DMS153 (cell line): ENCODE data around the gene UCP1.

Source experiments
- DNase-seq: peaks from one replicate; lab custom pipeline; 2025; lab: John Stamatoyannopoulos, UW

Gene UCP1, protein sequence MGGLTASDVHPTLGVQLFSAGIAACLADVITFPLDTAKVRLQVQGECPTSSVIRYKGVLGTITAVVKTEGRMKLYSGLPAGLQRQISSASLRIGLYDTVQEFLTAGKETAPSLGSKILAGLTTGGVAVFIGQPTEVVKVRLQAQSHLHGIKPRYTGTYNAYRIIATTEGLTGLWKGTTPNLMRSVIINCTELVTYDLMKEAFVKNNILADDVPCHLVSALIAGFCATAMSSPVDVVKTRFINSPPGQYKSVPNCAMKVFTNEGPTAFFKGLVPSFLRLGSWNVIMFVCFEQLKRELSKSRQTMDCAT

DNA sequence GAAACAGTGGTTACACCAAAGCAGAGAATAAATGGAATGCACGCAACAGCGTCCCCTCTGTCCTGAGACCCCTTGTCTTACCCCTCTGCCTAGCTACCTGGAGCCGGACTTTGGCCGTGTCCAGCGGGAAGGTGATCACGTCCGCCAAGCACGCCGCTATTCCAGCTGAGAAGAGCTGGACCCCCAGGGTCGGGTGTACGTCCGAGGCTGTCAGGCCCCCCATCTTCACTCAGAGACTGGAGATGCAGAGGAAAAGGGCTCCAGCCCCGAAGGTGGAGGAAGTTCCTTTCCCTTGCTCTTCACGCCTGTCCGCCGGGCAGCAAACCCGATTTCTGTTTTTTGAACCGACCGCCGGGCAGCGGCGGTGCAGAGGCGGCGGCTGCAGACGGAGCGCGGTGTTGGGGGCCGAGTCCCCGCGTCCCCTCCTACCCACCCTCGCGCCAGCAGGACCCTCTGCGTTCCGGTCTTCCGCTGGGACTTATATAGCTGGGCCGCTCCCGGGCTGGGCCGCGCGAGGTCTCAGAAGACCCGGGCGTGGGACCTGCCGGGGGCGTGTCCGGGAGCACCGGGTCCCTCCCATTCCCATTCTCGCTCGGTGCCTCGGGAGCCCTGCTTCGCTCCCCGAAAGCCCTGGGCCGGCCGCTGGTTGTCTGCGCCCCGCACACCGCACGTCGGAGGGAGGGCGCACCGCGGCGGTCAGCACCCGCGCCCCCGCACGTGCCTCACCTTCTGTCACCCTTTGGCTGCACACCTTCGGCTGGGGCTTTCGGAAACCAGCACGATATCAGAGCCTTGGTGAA, at the start of gene UCP1:
Gene UCP1, minus strand, starts transcription at position 455 of the 800 bp plus-strand sequence. Its CDS starts 232 bp downstream, at position 223.
- no peak for DNase-seq

DNA sequence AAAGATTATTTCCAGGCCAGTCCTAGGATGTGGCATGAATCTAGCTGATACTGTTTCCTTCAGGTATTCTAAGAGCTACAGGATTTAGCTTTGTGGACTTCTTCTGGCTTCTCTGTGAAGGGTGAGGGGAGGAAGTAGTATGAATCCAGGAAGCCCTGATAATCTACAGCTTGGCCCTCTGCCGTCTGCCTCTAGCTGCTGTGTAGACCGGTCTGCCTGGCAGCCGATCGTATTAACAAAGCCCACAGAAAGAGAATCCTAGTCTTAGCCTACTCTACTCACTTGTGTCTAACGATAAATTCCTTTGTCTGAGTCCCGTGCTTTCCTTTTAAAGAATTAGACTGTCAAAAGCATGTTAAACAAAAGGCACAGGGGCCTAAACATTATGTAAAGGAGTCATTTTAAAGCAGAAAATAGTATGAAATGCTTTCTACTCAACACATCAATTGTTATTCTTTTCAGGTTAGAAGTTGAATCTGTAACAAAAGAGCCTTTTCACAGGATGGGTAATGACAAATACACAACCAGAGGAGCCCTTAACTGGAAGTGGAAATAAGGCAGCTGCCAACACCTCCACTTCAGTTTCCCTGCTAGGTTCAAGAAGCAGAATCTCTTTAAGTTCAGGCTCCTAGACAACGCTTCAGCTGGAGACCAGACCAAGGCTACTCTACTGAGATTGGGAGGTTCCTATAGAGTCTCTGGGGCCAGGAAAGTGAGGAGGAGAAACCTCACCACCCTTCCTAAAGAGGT, 48.9 kb upstream of the UCP1 start:
- no peak for DNase-seq

DNA sequence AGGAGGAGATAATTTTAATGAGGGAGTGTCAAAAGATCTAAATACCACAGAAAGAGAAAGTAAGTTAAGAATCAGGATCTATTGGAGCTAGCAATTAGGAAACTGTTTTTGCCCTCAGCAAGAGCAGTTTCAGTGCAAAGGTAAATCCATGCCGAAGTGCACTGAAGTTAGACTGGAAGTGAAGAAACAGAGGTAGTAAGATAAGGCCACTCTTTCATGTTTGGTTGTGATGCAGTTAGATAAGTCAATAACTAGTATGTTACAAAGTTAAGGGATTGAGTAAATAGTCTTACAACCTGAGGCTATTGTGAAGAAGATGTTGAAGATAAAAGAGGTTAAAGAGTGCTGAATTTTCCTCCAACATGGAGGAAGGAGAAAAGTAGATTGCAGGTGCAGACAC, 46.7 kb upstream of the UCP1 start:
- DNase-seq: no peak

DNA sequence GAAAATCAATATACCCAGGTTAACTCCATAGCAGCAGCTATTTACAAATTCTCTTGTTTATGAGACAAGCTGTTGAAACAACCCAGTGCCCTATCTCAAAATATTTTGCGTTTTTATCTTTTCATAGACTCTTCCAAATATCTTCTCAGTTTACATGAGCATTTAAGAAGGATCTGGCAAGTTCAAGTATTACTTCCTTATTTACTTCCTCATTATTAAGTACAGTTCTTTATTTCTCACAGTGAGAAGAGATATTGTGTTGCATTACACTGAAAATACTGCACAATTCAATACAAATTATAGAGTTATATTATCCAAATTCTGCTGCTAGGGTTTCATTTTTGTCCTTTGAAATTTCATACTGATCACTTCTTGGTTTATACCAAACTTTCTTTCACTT, 43.6 kb upstream of the UCP1 start:
- DNase-seq: no peak

DNA sequence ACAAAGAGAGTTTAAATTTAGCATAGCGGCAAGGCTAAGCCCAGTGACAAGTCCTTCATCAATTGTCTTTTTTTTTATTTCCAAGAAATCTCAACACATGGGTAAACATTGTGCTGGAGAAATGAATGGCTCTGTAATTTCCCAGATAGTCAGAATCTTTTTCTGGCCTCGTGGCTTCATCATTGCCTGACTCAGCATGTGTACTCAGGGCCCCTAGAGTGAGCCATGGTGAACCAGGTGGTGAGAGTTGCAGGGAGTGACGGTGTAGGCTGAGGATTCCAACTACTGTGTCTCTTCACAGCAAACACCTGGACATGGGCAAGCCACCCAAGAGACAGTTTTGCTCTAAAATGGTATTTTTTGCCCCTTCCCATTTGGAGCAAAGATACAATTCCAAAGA, 43.1 kb upstream of the UCP1 start:
- DNase-seq: no peak

DNA sequence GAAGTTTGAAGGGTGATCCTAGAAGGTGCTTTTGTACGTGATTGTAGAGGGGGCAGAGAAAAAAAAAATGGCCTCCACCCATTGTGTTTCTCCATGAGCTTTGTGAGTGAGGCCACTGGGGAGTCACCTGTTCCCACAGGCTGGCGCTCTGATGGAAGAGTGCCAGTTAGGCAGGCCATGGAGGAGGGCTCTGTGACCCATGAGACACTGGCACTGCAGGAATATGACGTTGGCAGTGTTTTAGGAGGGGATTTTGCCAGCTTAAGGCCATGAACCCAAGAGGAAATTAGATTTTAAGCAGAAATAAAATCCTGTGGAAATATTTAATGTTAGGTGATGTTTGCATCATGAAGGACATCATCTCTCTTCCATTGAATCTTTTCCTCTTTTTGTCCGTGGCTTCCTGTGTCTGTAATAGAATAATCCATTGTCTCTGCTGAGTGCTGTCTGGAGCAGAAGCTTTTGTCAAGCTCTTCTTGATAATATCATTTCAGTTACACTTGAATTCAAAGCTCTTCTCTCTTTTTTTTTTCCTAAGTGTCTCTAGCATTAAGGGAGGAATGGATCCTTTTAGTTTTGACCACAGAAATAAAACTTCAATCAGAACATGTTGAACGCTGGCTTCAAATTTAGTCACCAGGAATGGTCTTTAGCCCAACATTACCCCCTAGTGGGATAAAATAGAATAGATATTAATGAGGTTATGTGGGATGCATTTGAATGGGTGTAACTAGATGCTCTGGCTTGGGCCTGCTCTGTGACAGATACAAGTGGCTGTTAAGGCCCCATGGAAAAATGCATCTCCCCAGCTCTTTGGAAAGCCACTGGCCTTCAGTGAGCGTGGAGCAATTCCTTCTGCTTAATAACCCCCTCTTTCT, 41.0 kb upstream of the UCP1 start:
- DNase-seq: peak; percentile 81

DNA sequence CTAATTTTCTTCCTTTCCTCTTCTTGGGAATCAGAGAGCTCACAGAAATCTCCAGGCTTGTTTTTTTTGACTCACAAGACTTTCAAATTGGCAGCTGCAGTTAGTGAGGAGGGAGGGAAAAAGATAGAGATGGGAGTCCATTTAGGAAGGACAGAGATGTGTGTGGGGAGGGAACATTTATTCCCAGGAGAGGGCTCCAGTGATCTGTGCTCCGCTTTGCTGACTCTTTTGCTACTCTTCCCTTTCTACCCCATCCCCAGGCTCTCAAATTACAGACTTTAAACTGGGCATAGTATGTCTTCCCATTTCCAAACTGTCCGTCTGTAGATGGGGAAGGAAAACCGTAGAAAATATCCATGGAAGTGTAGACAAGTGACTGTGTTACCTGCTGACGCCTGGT, 39.1 kb upstream of the UCP1 start:
- no peak for DNase-seq

DNA sequence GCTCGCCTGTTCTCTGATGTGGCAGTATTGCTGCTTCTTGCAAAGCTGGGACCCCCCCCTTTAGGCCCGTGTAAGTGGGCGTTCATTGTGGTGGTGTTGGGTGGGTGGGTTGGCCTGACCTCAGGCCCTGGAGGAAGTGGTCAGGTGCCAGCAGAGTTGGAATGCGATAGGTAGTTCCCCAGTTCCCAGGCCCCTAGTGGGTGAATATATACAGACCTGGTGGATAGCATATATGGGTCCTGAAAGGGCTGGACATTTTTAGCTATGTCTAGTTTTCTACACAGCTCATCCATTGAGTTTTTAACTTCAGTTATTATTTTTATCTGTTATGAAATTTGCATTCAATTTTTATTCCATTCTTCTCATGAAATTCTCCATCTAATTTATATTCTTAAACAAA, 35.8 kb upstream of the UCP1 start:
- DNase-seq: no peak

DNA sequence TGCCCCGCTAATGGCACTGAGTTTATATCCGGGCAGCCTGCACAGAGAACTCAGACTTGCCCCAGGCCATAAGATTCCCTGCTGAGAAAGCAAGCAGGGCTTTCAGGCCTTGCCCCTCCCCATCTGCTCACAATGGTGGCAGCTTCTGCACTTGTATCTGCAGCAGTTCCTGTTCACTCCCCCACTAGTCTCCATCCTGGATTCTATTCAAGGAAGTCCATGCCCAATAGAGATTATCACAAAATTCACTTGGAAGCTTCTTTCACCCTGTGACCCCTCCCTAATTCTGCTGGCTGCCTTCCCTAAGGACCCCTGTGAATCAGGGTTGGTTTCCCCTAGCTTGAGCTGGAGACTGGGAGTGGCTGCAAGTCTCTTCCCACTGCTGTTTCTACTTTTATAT, 34.5 kb upstream of the UCP1 start:
- DNase-seq: no peak

DNA sequence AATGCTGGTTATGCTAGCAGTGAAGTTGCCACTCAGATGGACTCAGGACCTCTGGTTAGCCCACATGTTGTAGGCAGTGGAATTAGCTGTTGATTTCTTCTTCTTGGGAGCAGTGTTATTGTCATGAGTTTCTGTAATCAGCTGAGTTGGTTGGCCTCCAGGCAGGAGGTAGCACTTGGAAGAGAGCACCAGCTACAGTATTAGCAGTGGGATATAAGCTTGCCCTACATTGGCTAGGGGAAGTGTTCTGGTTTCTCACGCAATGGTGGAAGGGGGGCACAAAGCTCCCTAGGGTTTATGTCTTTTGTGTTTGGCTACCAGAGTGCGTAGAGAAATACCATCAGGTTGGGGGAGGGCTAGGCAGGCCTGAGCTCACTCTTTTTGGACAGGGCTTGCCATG, 34.0 kb upstream of the UCP1 start:
- DNase-seq: no peak

DNA sequence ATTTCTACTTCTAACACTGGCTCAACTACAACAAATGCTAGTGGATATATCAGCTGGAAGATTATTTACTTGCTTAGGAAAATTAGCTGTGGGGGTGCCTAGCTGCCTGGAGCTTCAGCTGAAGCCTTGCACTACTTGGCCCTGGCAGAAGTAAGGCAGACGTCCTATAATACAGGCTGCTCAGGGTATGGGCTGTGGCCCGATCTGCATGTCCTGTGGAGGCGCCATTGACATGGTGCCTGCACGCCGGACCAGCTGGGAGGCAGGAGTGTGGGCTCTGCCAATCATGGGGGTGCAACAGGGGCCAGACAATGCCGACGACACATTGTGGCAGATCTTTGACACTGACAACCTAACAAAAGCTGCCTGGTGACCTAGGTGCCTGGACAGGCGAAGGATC, 31.6 kb upstream of the UCP1 start:
- no peak for DNase-seq

DNA sequence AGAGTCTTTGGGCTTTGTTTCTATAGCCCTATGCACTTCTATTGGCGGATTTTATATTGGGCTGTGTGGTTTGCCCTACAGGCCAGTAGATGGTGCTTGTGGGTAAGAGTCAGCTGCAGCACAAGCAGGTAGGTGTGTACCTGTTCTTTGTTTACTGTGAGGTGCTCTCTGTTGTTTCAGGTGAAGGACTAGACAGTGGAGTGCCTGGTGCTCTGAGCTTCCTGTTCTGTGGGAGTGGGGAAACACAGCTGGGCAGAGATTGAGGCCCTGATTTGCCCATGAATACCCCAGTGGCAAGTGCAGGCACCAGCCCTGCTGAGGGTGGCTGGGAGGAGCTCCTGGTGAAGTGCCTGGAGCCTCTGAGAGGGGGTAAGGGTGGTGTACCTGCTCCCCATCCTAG, 26.3 kb upstream of the UCP1 start:
- peak; percentile 13 for DNase-seq

DNA sequence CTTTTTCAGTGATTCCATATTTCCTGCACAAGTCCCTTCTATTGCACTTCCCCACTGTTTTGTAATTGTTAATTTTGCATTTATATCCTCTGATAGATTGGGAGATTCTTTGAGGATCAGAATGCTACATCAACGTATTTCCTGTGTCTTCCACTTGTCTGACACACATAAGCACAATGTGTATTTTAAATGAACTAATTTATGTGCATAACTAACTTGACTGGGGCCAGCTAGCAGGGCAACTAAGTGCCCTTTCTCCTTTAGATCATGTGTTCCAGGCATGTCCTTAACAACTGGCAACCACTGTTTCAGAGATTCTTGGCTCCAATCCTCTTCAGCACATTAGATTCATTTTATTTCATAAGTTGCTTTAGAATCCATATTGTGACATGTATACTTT, 15.7 kb upstream of the UCP1 start:
- no peak for DNase-seq

DNA sequence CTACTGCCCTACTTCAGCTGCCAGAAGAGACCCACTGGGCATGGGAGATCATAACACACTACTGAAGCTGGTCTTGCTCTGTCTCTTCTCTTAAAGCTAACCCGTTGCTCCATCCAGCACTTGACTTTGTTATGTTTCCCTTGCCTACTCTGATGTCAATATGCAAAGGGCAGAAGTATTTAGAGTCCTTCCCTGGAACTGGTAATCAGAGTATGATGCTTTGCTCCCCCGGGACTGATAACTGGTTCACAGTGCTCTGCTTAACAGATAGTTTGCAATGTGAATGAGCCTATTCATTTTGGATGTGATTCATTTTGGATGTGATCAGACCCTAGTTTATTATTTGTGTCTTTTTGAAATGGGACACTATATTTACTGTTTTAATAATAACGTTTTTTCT, 12.3 kb upstream of the UCP1 start:
- DNase-seq: peak; percentile 50

DNA sequence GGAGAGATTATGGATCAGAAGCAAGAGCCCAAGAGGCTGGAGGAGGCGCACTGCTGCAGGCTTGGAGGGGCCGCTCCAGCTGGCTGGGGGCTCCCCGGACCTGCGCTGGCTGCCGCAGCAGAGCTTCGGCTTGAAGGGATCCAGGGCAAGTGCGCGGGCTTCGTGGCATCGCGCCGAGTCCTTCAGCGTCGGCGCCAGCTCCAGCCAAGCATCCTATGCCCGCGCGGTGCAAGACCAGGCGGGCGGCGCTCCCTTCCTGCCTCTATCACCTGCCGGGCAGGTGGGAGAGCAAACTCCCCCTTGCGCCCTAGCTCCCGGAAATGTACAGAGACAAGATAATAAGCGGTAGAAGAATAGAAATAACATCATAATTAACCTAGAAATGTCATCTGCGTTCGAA, 10.5 kb upstream of the UCP1 start:
- peak; percentile 46 for DNase-seq

DNA sequence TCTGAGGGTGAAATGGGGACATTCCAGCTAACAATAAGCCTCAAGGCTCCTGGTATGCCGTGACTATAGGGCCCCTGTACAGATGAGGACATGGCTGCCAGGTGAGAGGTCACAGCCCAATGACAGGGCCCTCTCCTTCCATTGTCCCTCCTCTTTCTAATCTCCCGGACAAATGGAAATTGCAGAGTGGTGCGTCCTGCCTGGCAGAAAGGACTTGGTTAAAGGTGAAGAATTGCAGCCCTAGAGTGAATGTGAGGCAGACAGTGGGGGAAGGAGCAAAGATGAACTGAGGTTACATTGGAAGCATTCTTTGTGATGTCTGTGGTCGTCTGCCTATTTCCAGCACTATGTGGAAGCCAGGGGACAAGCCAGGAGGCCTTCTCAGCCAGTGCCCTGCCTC, 6.7 kb upstream of the UCP1 start:
- DNase-seq: no peak

DNA sequence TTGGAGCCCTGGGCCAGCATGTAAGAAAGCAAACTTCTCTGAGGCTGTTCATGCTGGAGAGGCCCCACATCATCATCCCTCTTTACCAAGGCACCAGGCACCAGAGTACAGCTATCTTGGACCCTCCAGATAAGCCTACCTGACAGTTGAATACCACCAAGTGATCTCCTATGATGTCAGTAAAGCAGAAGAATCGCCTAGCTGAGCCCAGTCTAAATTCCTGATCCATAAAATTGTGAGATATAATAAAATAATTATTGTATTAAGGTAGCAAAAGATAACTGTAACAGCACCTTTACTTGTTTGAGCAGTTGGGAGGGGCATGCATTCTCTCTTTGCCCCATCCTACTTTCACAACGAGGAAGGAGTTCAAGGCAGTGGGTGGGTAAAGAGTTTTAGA, 2.9 kb upstream of the UCP1 start:
- DNase-seq: no peak

DNA sequence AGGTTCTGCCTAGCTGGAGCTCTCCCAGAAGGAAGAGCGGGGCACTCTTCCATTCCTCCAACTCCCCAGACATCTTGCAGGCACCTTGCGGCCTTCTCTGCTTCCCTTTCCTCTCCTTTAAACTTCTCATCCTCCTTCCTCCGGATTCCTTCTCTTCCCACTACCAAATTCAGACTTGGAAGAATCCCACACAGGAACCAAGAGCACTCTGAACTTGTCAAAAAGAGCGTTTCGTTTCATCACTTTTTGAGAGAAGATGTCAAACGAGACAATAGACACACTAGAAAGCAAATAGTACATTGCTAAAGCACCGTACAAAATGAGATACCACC, 512 bp upstream of the UCP1 start:
- no peak for DNase-seq

DNA sequence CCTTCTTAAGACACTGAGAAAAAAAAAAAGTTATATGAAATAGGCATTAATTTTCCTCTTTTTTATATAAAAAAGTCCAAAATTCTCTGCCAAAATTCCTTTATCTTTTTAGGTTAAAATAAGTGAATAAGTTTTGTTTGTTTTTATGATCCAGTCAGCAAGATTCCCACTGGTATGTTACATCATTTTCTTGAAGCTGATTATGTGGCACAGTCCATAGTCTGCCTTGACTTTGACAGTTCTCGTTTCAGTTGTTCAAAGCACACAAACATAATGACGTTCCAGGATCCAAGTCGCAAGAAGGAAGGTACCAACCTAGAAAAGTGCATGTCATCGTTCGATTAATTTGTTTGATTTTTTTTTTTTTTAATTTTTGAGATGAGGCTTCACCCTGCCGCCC, 9.1 kb downstream of the UCP1 start:
- no peak for DNase-seq

DNA sequence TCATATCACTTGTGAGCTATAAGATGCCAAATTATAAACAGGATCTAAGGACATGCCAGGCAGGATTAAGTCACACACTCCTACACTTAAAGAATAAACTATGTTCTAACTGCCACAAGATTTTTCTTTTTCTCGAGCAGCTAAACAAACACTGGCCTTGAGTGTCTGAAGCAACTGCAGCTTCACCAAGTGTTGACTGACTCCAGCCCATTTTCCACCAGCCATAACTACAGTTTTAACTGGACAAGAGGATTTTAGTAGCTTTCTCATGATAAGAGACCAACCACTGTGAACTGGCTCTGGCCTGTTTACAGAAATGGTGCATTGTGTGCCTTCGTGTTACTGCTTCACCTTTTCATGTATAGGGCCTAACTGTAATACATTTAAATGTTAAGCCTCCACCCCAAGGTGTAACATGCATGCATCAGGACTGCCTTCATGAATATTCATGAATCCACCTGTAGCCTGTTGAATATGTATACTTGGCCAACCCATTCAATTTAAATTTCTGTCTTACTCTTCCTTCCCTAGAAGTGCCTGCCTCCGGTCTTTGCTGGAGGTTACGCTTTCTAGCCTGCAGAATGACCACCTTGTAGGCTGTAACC, 10.8 kb downstream of the UCP1 start:
- no peak for DNase-seq

DNA sequence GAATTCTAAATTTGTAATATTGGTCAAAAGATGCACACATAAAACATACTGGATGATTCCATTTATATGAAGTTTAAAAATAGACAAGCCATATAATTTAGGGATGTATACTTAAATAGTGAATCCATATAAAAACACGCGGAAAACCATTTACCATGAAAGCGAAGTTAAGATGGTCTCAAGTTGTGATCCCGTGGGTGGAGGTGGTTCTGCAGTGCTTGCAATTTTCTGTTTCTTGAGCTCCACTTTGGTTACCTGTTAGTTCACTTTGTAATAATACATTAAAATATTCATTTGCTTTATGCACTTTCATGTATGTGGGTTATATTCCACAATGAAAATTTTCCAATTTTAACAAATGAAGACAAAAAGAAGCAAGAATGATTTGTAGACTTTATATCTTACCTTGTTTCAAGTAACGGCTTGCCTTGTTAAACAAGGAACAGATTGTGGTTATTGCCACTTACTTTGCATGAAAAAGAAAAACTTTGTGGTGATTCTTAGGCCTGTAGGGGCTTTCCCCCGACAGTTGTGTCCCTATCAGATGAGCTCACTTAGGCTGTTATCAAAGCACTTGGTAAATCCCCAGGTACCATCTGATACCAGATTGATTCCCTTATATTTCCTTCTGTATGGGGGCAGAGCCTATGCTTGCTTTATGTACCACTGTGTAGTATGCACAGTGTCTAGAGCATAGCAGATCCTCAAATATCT, 12.2 kb downstream of the UCP1 start:
- DNase-seq: no peak
